Hepatic stellate cell (primary cell): ENCODE data around the gene TAS2R14.

Experiments used
- DNase-seq: peaks from one replicate; pipeline ENCODE4 v3.0.0; 2011; ENCODE audit warnings: low spot score

The TAS2R14 gene

DNA sequence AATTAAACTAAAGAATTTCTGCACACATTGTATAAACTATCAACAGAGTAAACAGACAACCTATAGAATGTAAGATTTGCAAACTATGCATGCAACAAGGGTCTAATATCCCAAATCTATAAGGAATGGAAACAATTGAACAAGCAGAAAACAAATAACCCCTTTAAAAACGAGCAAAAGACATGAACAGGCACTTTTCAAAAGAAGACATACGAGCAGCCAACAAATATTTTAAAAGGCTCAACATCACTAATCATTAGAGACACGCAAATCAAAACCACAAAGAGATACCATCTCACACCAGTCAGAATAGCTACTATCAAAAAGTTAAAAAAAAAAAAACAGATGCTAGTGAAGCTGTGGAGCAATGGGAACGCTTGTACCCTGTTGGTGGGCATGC, 34.4 kb downstream of the TAS2R14 start:
- no peak for DNase-seq

GRCh38 chr12:10901427-10901826, 37.6 kb downstream of the TAS2R14 start:
- no peak for DNase-seq

- no peak for DNase-seq
These were observed 38.1 kb downstream of the TAS2R14 start for GRCh38 chr12:10900972-10901371.

DNA sequence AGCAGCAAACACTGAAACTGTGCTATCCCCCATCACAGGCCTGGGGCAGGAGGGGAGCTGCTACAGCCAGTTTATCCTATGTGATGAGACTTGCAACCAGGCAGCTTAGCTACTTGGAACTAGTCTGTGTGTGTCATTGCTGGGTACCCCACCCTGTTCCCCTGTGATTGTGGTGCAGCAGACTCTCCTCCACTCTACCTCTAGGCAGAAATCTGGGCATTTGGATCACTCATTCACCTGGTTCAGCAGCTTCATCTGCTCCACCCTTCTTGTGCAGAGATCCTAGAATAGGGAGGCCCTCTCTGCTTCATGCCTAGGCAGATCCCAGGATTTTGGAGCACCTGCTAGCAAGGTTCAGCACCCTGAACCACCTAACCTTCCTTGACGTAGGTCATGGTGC, 38.5 kb downstream of the TAS2R14 start:
- DNase-seq = no peak

DNA sequence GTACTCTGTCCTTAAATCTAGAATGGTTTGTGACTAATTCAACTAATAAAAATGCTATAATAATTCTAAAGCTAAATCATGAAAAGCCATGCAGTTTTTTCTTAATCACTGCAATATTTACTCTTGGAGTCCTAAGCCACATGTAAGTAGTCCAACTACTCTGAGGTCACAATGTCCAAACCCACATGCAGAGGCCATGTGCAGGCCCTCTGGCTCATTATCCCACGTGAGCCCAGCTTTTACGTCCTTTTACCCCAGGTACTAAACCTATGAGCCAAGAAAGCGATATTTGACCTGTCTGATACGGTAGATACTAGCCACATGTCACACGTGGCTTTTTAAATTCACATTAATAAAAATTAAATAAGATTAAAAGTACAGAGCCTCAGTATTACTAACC, 42.2 kb downstream of the TAS2R14 start:
- DNase-seq = no peak

DNA sequence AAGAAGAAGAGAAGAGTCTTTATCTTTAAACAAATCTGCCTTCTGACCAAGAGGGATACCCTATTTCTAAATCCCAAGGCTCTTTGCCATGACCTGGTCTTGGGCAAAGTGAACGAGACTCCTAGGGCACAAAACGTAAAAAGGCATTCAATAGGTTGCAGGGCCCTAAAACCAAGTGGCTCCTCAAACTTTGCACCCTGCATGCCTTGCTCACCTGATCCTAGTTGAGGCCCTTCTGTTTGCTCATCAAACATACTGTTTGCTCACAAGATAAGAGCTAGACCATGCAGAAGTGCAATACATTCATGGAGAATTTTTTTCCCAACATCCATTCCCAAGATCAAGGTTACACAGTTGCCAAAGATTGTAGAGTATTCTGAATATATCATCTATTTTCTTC, 47.1 kb downstream of the TAS2R14 start:
- no peak for DNase-seq

DNA sequence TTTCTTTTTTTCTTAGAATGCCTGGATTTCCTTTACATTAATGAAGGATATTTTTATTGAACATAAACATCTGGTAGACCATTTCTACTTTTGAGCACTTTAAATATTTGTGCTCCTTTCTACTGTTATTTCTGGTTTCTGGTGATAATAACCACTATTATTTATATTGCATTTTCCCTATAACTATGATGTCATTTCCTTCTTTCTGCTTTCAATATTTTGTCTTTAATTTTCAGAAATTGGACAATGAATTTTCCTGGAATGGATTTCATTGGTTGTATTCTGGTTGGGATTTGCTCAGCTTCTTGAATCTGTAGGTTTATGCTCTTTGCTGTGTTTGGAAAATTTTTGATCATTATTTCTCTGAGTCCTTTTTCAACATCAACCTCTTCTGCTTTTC, 49.8 kb downstream of the TAS2R14 start:
- DNase-seq = no peak
